ENCODE measurements around the gene RASSF5. TPM values are rescaled to one million over a fixed set of nuclear protein-coding genes. Genes with fewer than 3 reads are reported as not detected.

Gene RASSF5
- total RNA-seq, 2 donors from 2014 or later, result 0.20 to 0.26 TPM

- Histone ChIP-seq H3K36me3 (ENCODE audit: control insufficient read depth, insufficient read depth, low read length) (no peaks in the 10 kb centered on the region), H3K4me1 (ENCODE audit: control insufficient read depth, insufficient read depth, low read length) (peaks cover 3% of the 10 kb centered on the region), H3K9ac (ENCODE audit: extremely low read depth, low read length, poor library complexity, severe bottlenecking) (no peak overlapping the region), H3K27ac (ENCODE audit: low read depth, low read length) (no peak overlapping the region), H3K27me3 (ENCODE audit: control insufficient read depth, insufficient read depth, low read length, poor library complexity, severe bottlenecking) (peaks cover 50% of the 10 kb centered on the region), H3K9me3 (ENCODE audit: control insufficient read depth, low read length) (no peaks in the 10 kb centered on the region), H3K4me3 (ENCODE audit: low read length) (no peak overlapping the region)
- Mint-ChIP-seq H3K4me1 (peaks cover 10% of the 10 kb centered on the region), H3K27ac (no peak overlapping the region), H3K4me3 (no peak overlapping the region), H3K36me3 (ENCODE audit: low read depth) (no peaks in the 10 kb centered on the region), H3K9me3 (no peaks in the 10 kb centered on the region), H3K27me3 (ENCODE audit: insufficient read depth) (peaks cover 50% of the 10 kb centered on the region)
- WGBS, 2 experiments (ENCODE audit: insufficient coverage in 1 of 2, insufficient read length in 1 of 2), result 90% methylated on average over 2 to 3 of the region's 3 CpGs
- TF ChIP-seq CTCF (conservative IDR thresholded peaks at IDR 0.05), result no peak
- DNase-seq, result no peak
Observed at GRCh38 chr1:206554211-206554610, 46.9 kb downstream of the RASSF5 start.

GRCh38 chr1:206554701-206555472 lies 47.6 kb downstream of the RASSF5 start:
- Histone ChIP-seq H3K9ac (ENCODE audit: extremely low read depth, low read length, poor library complexity, severe bottlenecking) (no peak overlapping the region), H3K9me3 (ENCODE audit: control insufficient read depth, low read length) (no peaks in the 10 kb centered on the region), H3K27ac (ENCODE audit: low read depth, low read length) (no peak overlapping the region), H3K36me3 (ENCODE audit: control insufficient read depth, insufficient read depth, low read length) (no peaks in the 10 kb centered on the region), H3K27me3 (ENCODE audit: control insufficient read depth, insufficient read depth, low read length, poor library complexity, severe bottlenecking) (peaks cover 49% of the 10 kb centered on the region), H3K4me3 (ENCODE audit: low read length) (no peak overlapping the region), H3K4me1 (ENCODE audit: control insufficient read depth, insufficient read depth, low read length) (peaks cover 3% of the 10 kb centered on the region)
- no peaks in the 10 kb centered on the region for H3K9me3 Mint-ChIP-seq
- TF ChIP-seq CTCF (conservative IDR thresholded peaks at IDR 0.05), result no peak
- H3K27me3 Mint-ChIP-seq (ENCODE audit: insufficient read depth), result peaks cover 51% of the 10 kb centered on the region
- DNase-seq, result no peak
- 94% methylated on average over 1 of the region's 1 CpG; no CpG with 5 or more reads in 1 of the 2 experiments for WGBS, 2 experiments (ENCODE audit: insufficient coverage in 1 of 2, insufficient read length in 1 of 2)
- H3K4me3 Mint-ChIP-seq, result no peak overlapping the region
- H3K36me3 Mint-ChIP-seq (ENCODE audit: low read depth), result no peaks in the 10 kb centered on the region
- H3K27ac Mint-ChIP-seq, result no peak overlapping the region
- H3K4me1 Mint-ChIP-seq, result peaks cover 10% of the 10 kb centered on the region

- Mint-ChIP-seq H3K36me3 (ENCODE audit: low read depth) (no peaks in the 10 kb centered on the region), H3K4me1 (peaks cover 10% of the 10 kb centered on the region), H3K27ac (no peak overlapping the region), H3K9me3 (no peaks in the 10 kb centered on the region), H3K4me3 (no peak overlapping the region), H3K27me3 (ENCODE audit: insufficient read depth) (peaks cover 48% of the 10 kb centered on the region)
- Histone ChIP-seq H3K36me3 (ENCODE audit: control insufficient read depth, insufficient read depth, low read length) (no peaks in the 10 kb centered on the region), H3K9me3 (ENCODE audit: control insufficient read depth, low read length) (no peaks in the 10 kb centered on the region), H3K27ac (ENCODE audit: low read depth, low read length) (no peak overlapping the region), H3K27me3 (ENCODE audit: control insufficient read depth, insufficient read depth, low read length, poor library complexity, severe bottlenecking) (peaks cover 48% of the 10 kb centered on the region), H3K9ac (ENCODE audit: extremely low read depth, low read length, poor library complexity, severe bottlenecking) (no peak overlapping the region), H3K4me1 (ENCODE audit: control insufficient read depth, insufficient read depth, low read length) (peaks cover 3% of the 10 kb centered on the region), H3K4me3 (ENCODE audit: low read length) (no peak overlapping the region)
- no peak for TF ChIP-seq CTCF (conservative IDR thresholded peaks at IDR 0.05)
- 64 to 67% methylated on average over 7 to 10 of the region's 10 CpGs for WGBS, 2 experiments (ENCODE audit: insufficient coverage in 1 of 2, insufficient read length in 1 of 2)
- DNase-seq, result peak; percentile 70
Observed at GRCh38 chr1:206555473-206555935, 48.2 kb downstream of the RASSF5 start.
